RPMI8226 (cell line): ENCODE data around the gene KDM2A.
"Not testable (repeated sequence)": the region's sequence is repeated elsewhere in the genome, so short reads cannot be mapped to it uniquely, and the experiment has no call there.

Experiments
- DNase-seq: peaks from one replicate; pipeline ENCODE4 v3.0.0-alpha.2; 2015

KDM2A gene

DNA sequence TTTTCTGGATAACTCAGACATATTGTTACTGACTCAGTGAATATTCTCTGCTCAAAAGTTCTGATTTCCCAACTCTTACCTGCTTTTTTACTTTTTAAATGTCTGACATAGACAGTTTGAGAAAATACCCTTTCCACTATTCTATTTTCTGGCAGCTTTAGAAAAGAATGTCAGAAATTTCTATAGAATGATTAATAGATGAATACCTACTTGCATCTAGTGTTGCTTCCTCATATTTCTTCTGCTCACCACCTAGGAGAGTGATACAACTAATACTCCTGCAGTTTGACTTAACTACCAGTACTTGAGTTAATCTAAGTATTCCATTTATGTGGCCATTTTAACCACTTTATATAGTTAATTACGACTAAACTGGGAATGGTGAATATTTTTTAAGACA, 55.2 kb downstream of the KDM2A start:
- no peak for DNase-seq

DNA sequence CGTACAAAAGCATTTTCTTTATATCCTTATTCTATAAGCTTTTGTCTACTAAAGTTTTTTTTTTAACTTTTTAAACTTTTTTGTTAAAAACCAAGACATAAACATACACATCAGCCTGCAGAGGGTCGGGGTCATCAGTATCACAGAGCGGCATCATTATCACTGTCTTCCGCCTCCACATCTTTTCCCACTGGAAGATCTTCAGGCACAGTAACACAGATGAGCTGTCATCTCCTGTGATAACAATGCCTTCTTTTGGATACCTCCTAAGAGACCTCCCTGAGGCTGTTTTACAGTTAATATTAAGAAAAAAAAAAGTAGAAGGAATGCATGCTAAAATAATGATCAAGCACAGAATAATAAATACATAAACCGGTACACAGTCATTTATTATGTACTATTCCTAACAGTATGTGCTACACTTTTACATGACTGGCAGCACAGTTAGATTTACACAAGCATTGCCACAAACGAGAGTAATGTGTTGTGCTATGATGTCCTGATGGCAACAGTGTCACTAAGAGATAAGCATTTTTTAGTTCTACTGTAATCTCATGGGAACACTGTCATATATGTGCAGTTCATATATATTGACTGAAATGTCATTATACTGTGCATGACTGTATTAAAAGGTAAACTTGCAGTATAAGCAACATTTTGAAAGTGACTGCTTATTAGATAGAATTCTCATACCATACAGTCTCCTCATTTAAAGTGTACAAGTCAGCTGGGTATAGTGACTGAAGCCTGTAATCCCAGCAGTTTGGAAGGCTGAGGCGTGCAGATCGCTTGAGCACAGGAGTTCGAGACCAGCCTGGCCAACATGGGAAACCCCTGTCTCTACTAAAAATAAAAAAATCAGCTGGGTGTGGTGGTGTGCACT, 58.6 kb downstream of the KDM2A start:
- no peak for DNase-seq

DNA sequence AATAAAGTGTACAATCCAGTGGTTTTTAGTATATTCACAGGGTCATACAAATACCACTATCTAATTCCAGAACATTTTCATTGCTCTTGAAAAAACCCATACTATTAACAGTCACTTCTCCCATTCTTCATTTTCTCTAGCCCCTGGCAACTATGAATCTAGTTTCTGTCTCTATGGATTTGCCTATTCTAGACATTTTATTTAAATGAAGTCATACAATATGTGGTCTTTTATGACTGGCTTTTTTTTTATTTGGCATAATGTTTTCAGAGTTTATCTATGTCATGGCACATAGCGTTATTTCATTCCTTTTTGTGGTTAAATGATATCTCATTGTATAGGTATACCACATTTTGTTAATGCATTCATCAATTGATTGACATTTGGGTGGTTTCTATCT, 59.4 kb downstream of the KDM2A start:
- no peak for DNase-seq

DNA sequence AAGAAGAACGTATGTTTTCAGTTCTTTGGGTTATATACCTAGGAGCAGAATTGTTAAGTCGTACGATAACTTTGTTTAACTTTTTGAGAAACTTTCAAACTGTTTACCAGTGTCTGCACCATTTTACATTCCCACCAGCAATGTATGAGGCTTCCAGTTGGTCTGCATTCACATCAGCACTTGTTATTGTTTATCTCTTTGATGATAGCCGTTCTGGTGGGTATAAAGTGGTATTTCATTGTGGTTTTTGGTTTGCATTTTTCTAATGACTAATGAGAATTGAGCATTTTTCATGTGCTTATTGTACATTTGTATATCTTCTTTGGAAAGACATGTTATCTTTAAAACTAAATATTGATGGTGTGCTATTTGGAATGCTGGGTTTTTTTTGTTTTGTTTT, 59.8 kb downstream of the KDM2A start:
- DNase-seq, result no peak

DNA sequence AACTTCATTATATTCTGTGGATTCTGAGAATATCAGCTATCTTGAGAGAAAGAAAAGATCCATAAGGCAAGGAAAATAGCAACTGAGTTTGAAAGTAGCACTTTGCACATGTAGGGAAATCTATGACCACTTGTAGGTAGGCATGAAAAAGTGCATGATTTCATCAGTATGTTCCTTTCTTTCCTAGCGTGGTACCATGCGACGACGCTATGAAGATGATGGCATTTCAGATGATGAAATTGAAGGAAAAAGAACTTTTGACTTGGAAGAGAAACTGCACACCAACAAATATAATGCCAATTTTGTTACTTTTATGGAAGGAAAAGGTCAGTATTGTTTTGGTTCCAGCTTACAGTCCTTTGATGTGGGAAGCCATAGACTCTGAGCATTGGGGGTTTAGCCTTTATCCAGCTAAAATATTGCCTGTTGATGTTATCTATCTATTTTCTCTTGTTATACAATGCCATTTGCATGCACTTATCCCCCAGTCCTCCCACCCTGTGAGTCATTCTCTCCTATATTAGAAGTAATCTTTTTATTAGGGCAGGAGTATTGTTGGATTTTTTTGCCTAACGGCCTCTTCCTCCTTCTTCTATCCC, 60.9 kb downstream of the KDM2A start:
- no peak for DNase-seq

DNA sequence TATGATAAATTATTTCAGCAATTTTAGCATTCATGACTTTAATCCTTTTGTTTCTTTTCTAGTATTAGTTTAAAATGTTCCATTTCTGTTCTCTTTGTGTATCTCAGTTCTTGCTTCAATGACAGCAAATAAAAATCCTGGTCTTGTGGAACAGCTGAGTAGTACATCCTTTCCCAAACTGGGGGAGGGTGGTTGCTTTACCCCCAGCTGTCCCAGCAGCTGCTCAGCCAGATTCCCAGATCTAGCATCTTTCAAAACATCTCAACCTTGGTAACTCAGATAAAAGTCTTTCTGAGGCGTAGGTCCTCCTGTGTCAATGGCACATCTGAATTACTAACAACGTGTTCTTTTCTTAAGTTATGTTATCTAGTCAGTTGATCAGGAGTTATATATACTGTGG, 75.0 kb downstream of the KDM2A start:
- no peak for DNase-seq

DNA sequence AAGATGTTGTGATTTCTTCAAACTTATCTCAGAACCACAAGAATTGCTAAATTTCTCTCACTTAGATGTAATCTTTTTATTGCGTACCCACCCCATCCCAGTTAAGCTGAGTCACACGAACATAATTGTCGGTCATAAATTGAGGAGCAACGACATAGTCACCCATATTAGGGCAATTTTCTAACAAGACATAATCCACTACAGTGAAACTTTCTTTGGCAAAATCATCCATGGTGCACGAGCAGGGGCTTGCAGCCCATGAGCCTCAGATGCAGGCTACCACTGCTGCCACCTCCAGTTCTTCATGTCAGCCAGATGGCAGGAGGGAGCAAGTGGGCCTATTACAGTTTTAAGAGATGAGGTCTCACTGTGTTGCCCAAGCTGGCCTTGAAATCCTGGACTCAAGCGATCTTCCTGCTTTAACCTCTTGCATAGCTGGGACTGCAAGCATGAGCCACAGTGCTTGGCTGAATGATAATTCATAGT, 77.0 kb downstream of the KDM2A start:
- no peak for DNase-seq

DNA sequence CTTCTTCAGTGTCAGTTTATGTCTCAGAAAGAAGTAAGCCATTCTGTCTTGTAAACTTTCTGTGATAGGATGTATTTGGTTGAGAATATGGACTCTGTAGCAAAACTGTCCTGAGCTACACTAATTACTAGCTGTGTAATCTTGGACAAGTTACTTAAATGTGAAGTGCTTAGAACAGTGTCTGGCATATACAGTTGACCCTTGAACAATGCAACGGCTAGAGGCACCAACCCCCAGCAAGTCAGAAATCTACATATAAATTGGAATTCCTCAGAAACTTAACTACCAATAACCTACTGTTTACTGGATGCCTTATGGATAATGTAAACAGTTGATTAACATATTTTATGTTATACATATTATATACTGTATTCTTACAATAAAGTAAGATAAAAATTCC, 78.5 kb downstream of the KDM2A start:
- no peak for DNase-seq

DNA sequence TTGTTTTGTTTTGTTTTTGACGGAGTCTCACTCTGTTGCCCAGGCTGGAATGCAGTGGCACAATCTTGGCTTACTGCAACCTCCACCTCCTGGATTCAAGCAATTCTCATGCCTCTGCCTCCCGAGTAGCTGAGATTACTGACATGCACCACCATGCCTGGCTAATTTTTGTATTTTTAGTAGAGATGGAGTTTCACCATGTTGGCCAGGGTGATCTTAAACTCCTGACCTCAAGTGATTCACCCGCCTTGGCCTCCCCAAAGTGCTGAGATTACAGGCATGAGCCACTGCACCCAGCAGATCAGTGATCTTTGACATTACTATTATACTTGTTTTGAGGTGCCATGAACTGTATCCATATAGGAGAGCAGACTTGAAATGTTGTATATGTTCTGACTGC, 79.7 kb downstream of the KDM2A start:
- not testable (repeated sequence) for DNase-seq

DNA sequence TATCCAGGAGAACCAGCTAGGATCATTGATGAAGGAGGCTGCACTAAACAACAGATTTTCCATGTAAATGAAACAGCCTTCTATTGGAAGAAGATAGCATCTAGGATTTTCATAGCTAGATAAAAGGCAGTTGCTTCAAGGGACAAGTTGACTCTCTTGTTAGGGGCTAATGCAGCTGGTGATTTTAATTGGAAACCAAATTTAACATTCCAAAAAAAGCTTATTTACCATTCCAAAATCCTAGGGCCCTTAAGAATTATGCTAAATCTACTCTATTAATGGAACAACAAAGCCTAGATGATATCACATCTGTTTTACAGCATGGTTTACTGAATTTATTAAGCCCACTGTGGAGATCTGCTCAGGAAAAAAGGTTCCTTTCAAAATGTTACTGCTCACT, 80.7 kb downstream of the KDM2A start:
- no peak for DNase-seq

DNA sequence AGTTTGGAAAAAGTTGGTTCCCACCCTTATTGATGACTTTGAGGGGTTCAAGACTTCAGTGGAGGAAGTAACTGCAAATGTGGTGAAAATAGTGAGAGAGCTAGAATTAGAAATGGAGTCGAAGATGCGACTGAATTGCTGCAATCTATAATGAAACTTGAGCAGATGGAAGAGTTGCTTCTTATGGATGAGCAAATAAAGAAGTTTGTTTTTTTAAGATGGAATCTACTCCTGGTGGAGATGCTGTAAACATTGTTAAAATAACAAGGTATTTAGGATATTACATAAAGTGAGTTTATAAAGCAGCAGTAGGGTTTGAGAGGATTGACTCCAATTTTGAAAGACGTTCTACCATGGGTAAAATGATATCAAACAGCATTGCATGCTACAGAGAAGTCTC, 83.0 kb downstream of the KDM2A start:
- no peak for DNase-seq

DNA sequence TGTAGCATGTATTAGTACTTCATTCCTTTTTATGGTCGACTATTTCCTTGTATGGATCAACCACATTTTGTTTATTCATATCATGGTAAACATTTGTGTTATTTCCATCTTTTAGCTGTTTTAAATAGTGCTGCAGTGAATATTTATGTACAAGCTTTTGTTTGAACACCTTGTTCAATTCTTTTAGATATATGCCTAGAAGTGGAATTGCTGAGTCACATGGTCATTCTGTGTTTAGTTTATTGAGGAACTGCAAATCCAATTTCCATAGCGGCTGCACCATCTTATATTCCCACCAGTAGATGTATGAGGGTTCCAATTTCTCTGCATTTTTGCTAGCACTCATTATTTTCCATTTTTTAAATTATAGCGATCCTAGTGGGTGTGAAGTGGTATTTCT, 85.8 kb downstream of the KDM2A start:
- DNase-seq, result no peak

DNA sequence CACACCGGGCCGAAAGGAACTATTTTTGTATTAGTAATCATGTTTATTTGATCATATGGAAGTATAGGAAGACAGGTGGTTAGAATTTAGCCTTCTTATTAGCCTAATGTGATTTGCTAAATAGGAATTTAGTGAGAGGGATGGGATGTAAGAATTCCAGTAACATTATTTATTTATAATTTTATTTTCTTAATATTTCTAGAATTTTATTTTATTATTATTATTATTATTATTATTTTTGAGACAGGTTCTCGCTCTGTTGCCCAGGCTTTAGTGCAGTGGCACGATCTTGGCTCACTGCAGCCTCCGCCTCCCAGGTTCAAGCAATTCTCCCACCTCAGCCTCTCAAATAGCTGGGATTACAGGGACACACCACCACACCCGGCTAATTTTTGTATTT, 90.2 kb downstream of the KDM2A start:
- not testable (repeated sequence) for DNase-seq

DNA sequence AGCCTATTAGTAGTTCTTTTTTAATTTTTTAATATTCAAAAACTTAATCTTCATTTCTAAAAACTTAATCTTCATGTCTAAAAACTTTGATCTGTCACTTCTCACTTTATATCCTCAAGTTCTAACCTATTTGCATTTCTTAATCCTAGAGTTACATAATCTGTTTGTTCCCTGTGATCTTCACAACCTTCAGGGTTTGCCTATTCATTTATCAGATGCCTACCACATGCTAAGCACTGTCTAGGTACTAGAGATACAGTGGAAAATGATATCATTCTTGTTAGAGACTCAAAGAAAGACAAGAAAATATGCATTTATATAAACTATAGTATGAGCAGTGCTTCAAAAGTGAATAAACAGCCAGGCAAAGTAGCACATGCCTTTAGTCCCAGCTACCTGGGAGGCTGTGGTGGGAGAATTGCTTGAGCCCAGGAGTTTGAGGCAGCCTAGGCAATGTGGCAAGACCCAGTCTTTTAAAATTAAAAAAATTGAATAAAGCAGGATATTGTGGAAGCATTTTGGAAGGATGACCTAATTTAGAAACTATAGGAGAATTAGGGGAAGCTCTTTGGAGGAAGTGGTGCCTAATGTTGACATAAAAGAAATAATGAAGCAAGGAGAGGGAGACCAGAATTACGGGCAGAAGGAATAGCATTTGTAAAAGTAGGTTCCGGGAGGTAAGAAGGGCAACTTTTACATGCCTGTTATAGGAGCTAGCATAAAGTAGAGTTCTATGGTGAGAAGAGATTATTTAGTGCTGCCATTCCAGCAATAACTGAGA, 92.8 kb downstream of the KDM2A start:
- DNase-seq, result no peak

DNA sequence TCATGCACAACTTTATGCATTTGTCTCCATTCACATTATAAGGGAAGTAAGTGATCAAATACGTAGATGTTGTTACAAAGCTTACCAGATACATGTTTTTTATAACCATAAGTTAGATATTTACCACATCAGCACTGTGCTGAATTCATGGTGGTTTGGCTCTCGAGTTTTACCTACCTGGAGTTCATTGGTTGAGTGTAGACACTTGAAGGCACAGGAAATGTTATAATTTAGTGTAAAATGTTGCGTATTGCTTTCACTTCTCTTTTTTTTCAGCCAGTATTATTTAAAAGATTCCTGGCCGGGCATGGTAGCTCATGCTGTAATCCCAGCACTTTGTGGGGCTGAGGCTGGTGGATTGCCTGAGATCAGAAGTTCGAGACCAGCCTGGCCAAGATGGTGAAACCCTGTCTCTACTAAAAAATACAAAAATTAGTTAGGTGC, 94.1 kb downstream of the KDM2A start:
- DNase-seq, result peak; percentile 33

DNA sequence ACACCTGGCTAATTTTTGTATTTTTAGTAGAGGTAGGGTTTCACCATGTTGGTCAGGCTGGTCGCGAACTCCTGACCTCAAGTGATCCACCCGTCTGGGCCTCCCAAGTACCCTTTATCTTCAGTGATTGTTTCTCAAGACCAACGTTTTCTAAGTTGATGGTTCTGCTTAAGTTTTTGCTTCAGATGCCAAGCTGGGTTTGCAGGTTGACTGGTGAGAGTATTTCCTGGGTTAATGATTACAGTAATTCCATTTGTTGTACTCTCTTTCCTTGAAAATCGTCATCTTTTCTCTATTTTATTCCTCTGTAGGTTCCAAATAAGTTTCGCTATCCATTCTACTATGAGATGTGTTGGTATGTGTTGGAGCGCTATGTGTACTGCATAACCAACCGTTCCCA, 108.7 kb downstream of the KDM2A start:
- no peak for DNase-seq

DNA sequence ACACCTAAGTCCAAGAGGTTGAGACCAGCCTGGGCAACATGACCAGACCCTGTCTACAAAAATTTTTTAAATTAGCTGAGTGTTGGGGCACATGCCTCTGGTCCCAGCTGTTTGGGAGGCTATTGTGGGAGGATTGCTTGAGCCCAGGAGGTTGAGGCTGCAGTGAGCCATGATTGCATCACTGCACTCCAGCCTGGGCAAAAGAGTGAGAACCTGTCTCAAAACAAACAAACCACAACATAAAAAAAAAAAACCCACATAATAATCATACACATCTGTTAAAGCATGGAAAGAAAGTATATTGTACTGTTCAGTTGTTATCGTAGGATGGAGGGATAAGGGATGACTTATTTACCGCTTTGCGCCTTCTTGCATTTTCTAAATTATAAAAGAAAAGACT, 111.3 kb downstream of the KDM2A start:
- no peak for DNase-seq

DNA sequence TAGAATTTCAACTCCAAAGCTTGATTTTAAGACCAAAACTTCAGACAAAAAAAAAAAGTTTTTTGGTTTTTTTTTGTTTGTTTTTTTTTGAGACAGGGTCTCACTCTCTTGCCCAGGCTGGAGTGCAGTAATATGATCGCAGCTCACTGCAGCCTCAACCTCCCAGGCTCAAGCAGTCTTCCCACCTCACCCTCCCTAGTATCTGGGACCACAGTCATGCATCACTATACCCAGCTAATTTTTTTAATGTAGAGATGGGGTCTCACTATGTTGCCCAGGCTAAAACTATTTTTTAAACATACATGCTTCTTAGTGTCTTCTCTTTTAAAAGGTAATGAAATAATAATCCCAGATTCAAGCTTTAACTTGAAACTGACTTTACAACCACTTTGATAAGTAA, 111.8 kb downstream of the KDM2A start:
- no peak for DNase-seq

DNA sequence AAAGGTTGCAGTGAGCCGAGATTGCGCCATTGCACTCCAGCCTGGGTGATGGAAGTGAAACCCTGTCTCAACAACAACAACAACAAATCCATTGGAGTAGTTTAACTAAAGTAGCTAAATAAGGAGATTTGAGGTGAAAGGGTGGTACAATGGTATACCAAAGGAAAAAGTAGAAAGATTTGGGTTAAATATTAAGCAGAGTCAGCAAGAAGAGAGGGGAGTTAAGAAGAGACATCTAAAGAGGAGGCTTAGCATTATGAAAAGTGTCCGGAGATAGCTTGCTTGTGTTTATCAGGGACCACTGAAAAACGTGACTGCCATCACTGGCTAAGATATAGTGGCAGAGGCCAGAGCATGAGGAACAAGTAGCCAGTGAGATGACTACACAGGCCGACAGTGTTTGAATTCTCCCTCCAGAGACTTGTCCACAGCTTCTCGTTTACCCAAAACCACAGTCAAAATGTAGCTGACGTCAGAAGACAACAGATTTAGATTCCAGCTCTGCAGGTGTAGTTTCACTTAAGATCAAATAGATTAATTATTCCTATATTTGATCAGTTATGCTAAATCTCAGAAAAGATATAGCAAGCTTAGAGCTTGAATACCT, 114.6 kb downstream of the KDM2A start:
- no peak for DNase-seq

DNA sequence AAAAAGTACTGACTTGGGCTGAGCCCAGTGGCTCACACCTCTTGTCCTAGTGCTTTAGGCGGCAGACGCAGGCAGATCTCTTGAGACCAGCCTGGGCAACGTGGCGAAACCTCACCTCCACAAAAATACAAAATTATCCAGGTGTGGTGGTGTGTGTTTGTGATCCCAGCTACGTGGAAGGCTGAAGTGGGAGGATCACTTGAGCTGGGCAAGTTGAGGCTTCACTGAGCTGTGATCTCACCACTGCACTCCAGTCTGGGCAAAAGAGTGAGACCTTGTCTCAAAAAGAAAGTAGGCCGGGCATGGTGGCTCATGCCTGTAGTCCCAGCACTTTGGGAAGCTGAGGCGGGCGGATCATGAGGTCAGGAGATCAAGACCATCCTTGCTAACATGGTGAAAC, 115.5 kb downstream of the KDM2A start:
- not testable (repeated sequence) for DNase-seq

DNA sequence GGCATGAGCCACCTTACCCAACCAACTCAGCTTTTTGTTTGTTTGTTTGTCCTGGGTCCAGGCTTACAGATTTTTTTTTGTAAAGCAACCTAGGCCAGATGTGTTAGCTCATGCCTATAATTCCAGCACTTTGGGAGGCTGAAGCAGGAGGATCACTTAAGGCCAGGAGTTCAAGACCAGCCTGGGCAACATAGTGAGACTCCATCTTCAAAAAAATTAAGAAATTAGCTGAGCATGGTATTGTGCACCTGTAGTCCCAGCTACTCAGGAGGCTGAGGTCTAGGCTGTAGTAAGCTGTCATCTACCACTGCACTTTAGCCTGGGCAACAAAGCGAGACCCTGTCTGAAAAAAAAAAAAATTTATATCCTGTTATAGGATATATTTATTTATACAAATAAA, 118.5 kb downstream of the KDM2A start:
- no peak for DNase-seq

DNA sequence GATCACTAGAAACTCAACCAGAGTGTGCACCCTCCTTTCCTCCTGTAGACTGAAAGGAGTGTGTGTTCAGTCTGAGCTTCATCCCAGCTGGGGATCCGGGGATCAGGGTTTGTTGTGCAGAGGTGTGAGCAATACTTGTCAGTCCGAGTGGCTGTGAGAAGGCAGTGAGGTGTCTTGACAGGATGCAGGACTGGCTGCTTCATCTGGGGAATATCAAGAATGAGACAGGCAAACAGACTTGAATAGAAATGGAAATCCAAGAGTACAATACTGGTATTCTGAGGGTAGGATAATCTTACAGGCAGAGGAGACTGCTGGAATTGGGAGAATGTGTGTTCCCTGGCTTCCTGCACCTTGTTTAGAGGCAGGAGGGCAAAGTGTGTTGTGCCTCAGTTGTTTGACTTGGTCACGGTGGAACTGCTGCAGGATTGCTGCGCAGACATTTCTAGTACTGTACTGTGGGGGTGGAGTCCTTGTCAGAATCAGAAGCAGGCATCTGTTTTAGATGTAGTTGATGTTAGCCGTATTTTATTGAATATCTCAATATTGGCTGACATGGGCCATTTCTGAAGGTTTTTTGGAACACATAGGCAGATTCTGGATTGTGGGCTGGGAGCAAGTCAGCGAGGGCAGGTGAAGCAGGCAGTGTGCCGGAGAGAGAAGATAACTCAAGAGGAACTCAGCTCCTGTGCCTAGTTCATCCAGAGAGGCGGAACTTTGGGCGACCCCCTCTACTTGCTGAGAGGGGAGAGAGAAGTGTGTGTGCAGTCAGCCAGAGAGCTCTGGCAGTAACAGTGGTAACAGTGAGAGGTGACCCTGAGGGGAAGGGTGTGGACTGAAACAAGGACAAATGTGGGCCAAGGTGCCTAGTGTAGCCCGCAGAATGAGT, 120.1 kb downstream of the KDM2A start:
- DNase-seq, result peak; percentile 23
